GM19395 (cell line): Measurements from ENCODE around the gene NRDC.
A peak's percentile ranks its signal among the peaks of the same experiment; 100 is the strongest.

Experiments used
- ATAC-seq: cut with Tn5 transposase; IDR thresholded peaks from one replicate; pipeline ENCODE4 v1.9.1; 2021; ENCODE audit warnings: mild to moderate bottlenecking, moderate library complexity; ENCODE audit not compliant: unreplicated experiment

NRDC gene

GRCh38 chr1:51784997-51785421 is 93.5 kb downstream of the NRDC start:
- no peak for ATAC-seq

- no peak for ATAC-seq
These were observed 97.6 kb downstream of the NRDC start for GRCh38 chr1:51780927-51781326.

GRCh38 chr1:51776408-51776807 is 102.1 kb downstream of the NRDC start:
- ATAC-seq = no peak

GRCh38 chr1:51768971-51769588 is 109.4 kb downstream of the NRDC start:
- ATAC-seq = peak; percentile 56

GRCh38 chr1:51761351-51761750 is 117.2 kb downstream of the NRDC start:
- ATAC-seq = no peak

GRCh38 chr1:51760872-51761271 is 117.7 kb downstream of the NRDC start:
- ATAC-seq = no peak

- ATAC-seq = no peak
These were observed 120.2 kb downstream of the NRDC start for GRCh38 chr1:51758310-51758709.

GRCh38 chr1:51756290-51756689 is 122.2 kb downstream of the NRDC start:
- no peak for ATAC-seq

GRCh38 chr1:51755437-51755836 is 123.1 kb downstream of the NRDC start:
- no peak for ATAC-seq

GRCh38 chr1:51754666-51755065 is 123.9 kb downstream of the NRDC start:
- no peak for ATAC-seq

- ATAC-seq = no peak
These were observed 124.6 kb downstream of the NRDC start for GRCh38 chr1:51753969-51754368.

- no peak for ATAC-seq
These were observed 126.2 kb downstream of the NRDC start for GRCh38 chr1:51752073-51752948.

GRCh38 chr1:51750729-51751128 is 127.8 kb downstream of the NRDC start:
- no peak for ATAC-seq

- no peak for ATAC-seq
These were observed 128.3 kb downstream of the NRDC start for GRCh38 chr1:51750218-51750617.

- ATAC-seq = no peak
These were observed 129.4 kb downstream of the NRDC start for GRCh38 chr1:51749151-51749550.

- no peak for ATAC-seq
These were observed 133.3 kb downstream of the NRDC start for GRCh38 chr1:51745304-51745570.

- peak; percentile 56 for ATAC-seq
These were observed 133.8 kb downstream of the NRDC start for GRCh38 chr1:51744506-51745303.

- ATAC-seq = no peak
These were observed 137.3 kb downstream of the NRDC start for GRCh38 chr1:51741121-51741681.

- no peak for ATAC-seq
These were observed 137.9 kb downstream of the NRDC start for GRCh38 chr1:51740652-51741051.
